H1 (cell line): ENCODE results near the gene RNF224. TPM values are rescaled to one million over a fixed set of nuclear protein-coding genes. Genes with fewer than 3 reads are reported as not detected.
A peak's percentile ranks its signal among the peaks of the same experiment; 100 is the strongest.

Experiments used
- CTCF ChIA-PET: fragments of 300-600 bp; sonication (Branson Sonifier 250); formaldehyde crosslinking; loops from one replicate; lab custom pipeline; 2021; ENCODE audit not compliant: partially characterized antibody; lab: Charles Lee
- POLR2A ChIA-PET: fragments of 300-600 bp; sonication (Branson Sonifier 250); formaldehyde crosslinking; loops from one replicate; lab custom pipeline; 2021; ENCODE audit warnings: inconsistent platforms; ENCODE audit not compliant: partially characterized antibody; lab: Charles Lee
- DNase-seq, 2 experiments: peaks; one replicate each; pipeline versions ENCODE4 v3.0.0 to v3.0.0-alpha.2; 2010 to 2022; ENCODE audit warnings: low spot score in 2 of 2, low read depth in 1 of 2, mixed read lengths in 1 of 2
- FAIRE-seq: peaks from 2 replicates; lab custom pipeline; 2011; peaks lifted over from hg19 to GRCh38; lab: Jason Lieb, UNC
- H2AFZ ChIP-seq: 2 replicates; pipeline ENCODE4 v1.8.1; 2012; ENCODE audit warnings: low read length, inconsistent platforms
- H2AK5ac ChIP-seq: 2 replicates; pipeline ENCODE4 v1.6.1; 2013; ENCODE audit warnings: low read depth, low read length
- H2BK120ac ChIP-seq: replicated peaks from 2 replicates; pipeline ENCODE3; 2013; ENCODE audit warnings: low read depth, low read length, inconsistent platforms
- H2BK12ac ChIP-seq: 2 replicates; pipeline ENCODE4 v1.6.1; 2013; ENCODE audit warnings: low read depth, low read length
- H2BK15ac ChIP-seq: 2 replicates; pipeline ENCODE4 v1.6.1; 2013; ENCODE audit warnings: low read length
- H2BK20ac ChIP-seq: 2 replicates; pipeline ENCODE4 v1.6.1; 2013; ENCODE audit warnings: low read length
- H2BK5ac ChIP-seq: 2 replicates; pipeline ENCODE4 v1.6.1; 2013; ENCODE audit warnings: low read depth, low read length
- H3K14ac ChIP-seq: 2 replicates; pipeline ENCODE4 v1.6.1; 2013; ENCODE audit warnings: inconsistent platforms; ENCODE audit not compliant: insufficient read length
- H3K18ac ChIP-seq: 2 replicates; pipeline ENCODE4 v1.6.1; 2013; ENCODE audit warnings: low read length; ENCODE audit errors: extremely low read depth
- H3K23ac ChIP-seq: 2 replicates; pipeline ENCODE4 v1.6.1; 2013; ENCODE audit warnings: inconsistent platforms; ENCODE audit not compliant: insufficient read length
- H3K23me2 ChIP-seq: 2 replicates; pipeline ENCODE4 v1.6.1; 2013; ENCODE audit warnings: low read depth, low read length
- H3K27ac ChIP-seq: 2 replicates; pipeline ENCODE4 v1.6.1; 2011; ENCODE audit warnings: low read depth, low read length, inconsistent platforms
- H3K27me3 ChIP-seq, 4 experiments: replicated peaks in 1 of 4; 1 replicate in 1 of 4; 2 replicates in 3 of 4; pipeline versions ENCODE4 v1.6.1 to v1.8.1; 2011 to 2013; ENCODE audit warnings: low read length in 3 of 4, mild to moderate bottlenecking in 3 of 4, inconsistent platforms in 2 of 4, mixed read lengths in 2 of 4, moderate library complexity in 1 of 4; ENCODE audit not compliant: control insufficient read depth in 3 of 4, insufficient read depth in 3 of 4; ENCODE audit errors: extremely low read depth in 1 of 4
- H3K36me3 ChIP-seq, 4 experiments: 2 replicates each; pipeline versions ENCODE4 v1.6.1 to v1.8.1; 2011 to 2013; ENCODE audit warnings: mild to moderate bottlenecking in 4 of 4, low read length in 3 of 4, moderate library complexity in 2 of 4, control low read depth in 1 of 4, inconsistent platforms in 1 of 4; ENCODE audit not compliant: insufficient read depth in 4 of 4, control insufficient read depth in 2 of 4
- H3K4ac ChIP-seq: replicated peaks from 2 replicates; pipeline ENCODE3; 2013; ENCODE audit warnings: low read length, low read depth, mixed read lengths, inconsistent platforms; ENCODE audit not compliant: insufficient read length
- H3K4me1 ChIP-seq, 4 experiments: replicated peaks in 1 of 4; 1 replicate in 1 of 4; 2 replicates in 3 of 4; pipeline versions ENCODE4 v1.6.1 to v1.8.1; 2011 to 2013; ENCODE audit warnings: low read length in 3 of 4, inconsistent platforms in 2 of 4, mixed read lengths in 1 of 4; ENCODE audit not compliant: insufficient read depth in 4 of 4, control insufficient read depth in 3 of 4
- H3K4me2 ChIP-seq, 2 experiments: 2 replicates each; pipeline versions ENCODE4 v1.6.1 to v1.8.1; 2011 to 2013; ENCODE audit warnings: low read depth in 2 of 2, low read length in 2 of 2, control low read depth in 1 of 2, inconsistent platforms in 1 of 2, mild to moderate bottlenecking in 1 of 2; ENCODE audit not compliant: insufficient read depth in 1 of 2
- H3K4me3 ChIP-seq, 4 experiments: fragments of 200-600, 300-600 bp in 1 of 4; sonication (generic), shearing (Covaris generic), sonication (Bioruptor Twin) in 1 of 4; 2 replicates each; pipeline versions ENCODE4 v1.5.1 to v1.8.1; 2011 to 2016; ENCODE audit warnings: low read length in 4 of 4, low read depth in 3 of 4, control low read depth in 2 of 4, inconsistent platforms in 2 of 4, mild to moderate bottlenecking in 2 of 4, mixed read lengths in 1 of 4, moderate library complexity in 1 of 4; ENCODE audit not compliant: insufficient read depth in 2 of 4; ENCODE audit errors: extremely low read depth in 1 of 4
- H3K56ac ChIP-seq: replicated peaks from 2 replicates; pipeline ENCODE3; 2013; ENCODE audit warnings: low read depth, mild to moderate bottlenecking, mixed read lengths, low read length, inconsistent platforms; ENCODE audit not compliant: insufficient read length
- H3K79me1 ChIP-seq: 2 replicates; pipeline ENCODE4 v1.6.1; 2013; ENCODE audit warnings: low read depth, low read length, control low read depth
- H3K79me2 ChIP-seq, 2 experiments: 2 replicates each; pipeline versions ENCODE4 v1.6.1 to v1.8.1; 2012 to 2013; ENCODE audit warnings: low read length in 2 of 2, mild to moderate bottlenecking in 2 of 2, inconsistent platforms in 1 of 2; ENCODE audit not compliant: insufficient read depth in 2 of 2, control insufficient read depth in 1 of 2
- H3K9ac ChIP-seq, 4 experiments: replicated peaks in 1 of 4; 1 replicate in 1 of 4; 2 replicates in 3 of 4; pipeline versions ENCODE4 v1.6.1 to v1.8.1; 2011 to 2013; ENCODE audit warnings: low read depth in 3 of 4, low read length in 3 of 4, control low read depth in 2 of 4, mild to moderate bottlenecking in 2 of 4, moderate library complexity in 2 of 4, inconsistent platforms in 1 of 4; ENCODE audit errors: extremely low read depth in 1 of 4
- H3K9me3 ChIP-seq, 2 experiments: 2 replicates each; pipeline versions ENCODE4 v1.6.1 to v1.8.1; 2012 to 2013; ENCODE audit warnings: mild to moderate bottlenecking in 2 of 2, moderate library complexity in 2 of 2, control low read depth in 1 of 2, inconsistent platforms in 1 of 2, low read depth in 1 of 2, low read length in 1 of 2, mixed read lengths in 1 of 2; ENCODE audit not compliant: insufficient read depth in 2 of 2
- H4K20me1 ChIP-seq, 2 experiments: replicated peaks in 1 of 2; 2 replicates each; pipeline versions ENCODE3 to v1.8.1; 2011 to 2013; ENCODE audit warnings: inconsistent platforms in 2 of 2, low read length in 2 of 2, mild to moderate bottlenecking in 1 of 2; ENCODE audit not compliant: insufficient read depth in 2 of 2, control insufficient read depth in 1 of 2
- H4K5ac ChIP-seq: 2 replicates; pipeline ENCODE4 v1.6.1; 2013; ENCODE audit warnings: low read length, low read depth, mixed read lengths, inconsistent platforms; ENCODE audit not compliant: insufficient read length
- H4K8ac ChIP-seq: 2 replicates; pipeline ENCODE4 v1.8.0; 2013; ENCODE audit warnings: mild to moderate bottlenecking, moderate library complexity, low read length, inconsistent platforms; ENCODE audit not compliant: insufficient read depth; ENCODE audit errors: extremely low read depth
- H4K91ac ChIP-seq: replicated peaks from 2 replicates; pipeline ENCODE3; 2013; ENCODE audit warnings: low read length, mixed read lengths, inconsistent platforms; ENCODE audit not compliant: insufficient read length
- ASH2L ChIP-seq: fragments of 200-600, 300-600 bp; sonication (generic); IDR thresholded peaks from one replicate; pipeline ENCODE4 v1.7.1; 2017; ENCODE audit warnings: low read length
- BACH1 ChIP-seq: IDR thresholded peaks from 2 replicates; pipeline ENCODE4 v1.6.1; 2012; ENCODE audit warnings: low read length, improper control_type of control experiment
- CBX8 ChIP-seq: fragments of 300-800, 300-1000 bp; sonication (generic); IDR thresholded peaks from 2 replicates; pipeline ENCODE4 v1.7.1; 2016; ENCODE audit warnings: low read depth, low read length, borderline replicate concordance
- KDM1A ChIP-seq: fragments of 200-600, 300-600 bp; sonication (generic); IDR thresholded peaks from 2 replicates; pipeline ENCODE4 v1.7.1; 2016; ENCODE audit warnings: mild to moderate bottlenecking, low read length, borderline replicate concordance
- RFX5 ChIP-seq: IDR thresholded peaks from 2 replicates; pipeline ENCODE4 v1.6.1; 2011; ENCODE audit warnings: low read depth, low read length, improper control_type of control experiment, borderline replicate concordance
- RXRA ChIP-seq: IDR thresholded peaks from 2 replicates; pipeline ENCODE4 v1.6.1; 2011; ENCODE audit warnings: low read depth, mild to moderate bottlenecking, low read length, moderate library complexity; ENCODE audit not compliant: insufficient read depth
- SIN3A ChIP-seq, 2 experiments: IDR thresholded peaks in 1 of 2; conservative IDR thresholded peaks in 1 of 2; 2 replicates each; pipeline ENCODE4 v1.6.1; 2011 to 2012; ENCODE audit warnings: low read length in 2 of 2, improper control_type of control experiment in 1 of 2, low read depth in 1 of 2, mild to moderate bottlenecking in 1 of 2
- WGBS, 2 experiments: shearing (Covaris generic) in 1 of 2; methylation state at CpG; one replicate each; pipeline versions ENCODE4 v1.1.6 to v1.1.7; 2013 to 2015; ENCODE audit warnings: low lambda C conversion rate in 2 of 2, mixed read lengths in 2 of 2, inconsistent platforms in 1 of 2, low coverage in 1 of 2, missing lambda C conversion rate in 1 of 2; ENCODE audit not compliant: insufficient replicate concordance in 2 of 2, insufficient coverage in 1 of 2, insufficient read length in 1 of 2; ENCODE audit errors: extremely low coverage in 1 of 2, missing lambda C conversion rate in 1 of 2; 5-methylcytosine and 5-hydroxymethylcytosine counted together
- polyA plus RNA-seq, 7 experiments: library from polyadenylated mRNA; depleted of rRNA in 3 of 7; stranded (reverse) in 5 of 7; unstranded in 2 of 7; fragments of >200 nt in 5 of 7; fragments of 200-250 nt in 2 of 7; gene quantifications; 1 replicate in 5 of 7; 2 replicates in 1 of 7; 4 replicates in 1 of 7; pipeline versions ENCODE4 v1.2.1 to v1.2.3, GENCODE V29; 2011 to 2013; ENCODE audit warnings: missing spikeins in 2 of 7, mixed read lengths in 2 of 7
- total RNA-seq: library from RNA; stranded (reverse); fragmentation: NEBNext Ultra II Directional; extraction: Animal tissue kit (Norgen Biotek cat#: 25700); gene quantifications from 2 replicates; pipeline ENCODE4 v1.2.1, GENCODE V29; 2021
- TF ChIP-seq, protein P1 (sequence below): IDR thresholded peaks from 2 replicates; pipeline ENCODE4 v1.6.1; 2012; ENCODE audit warnings: low read length, inconsistent platforms

The RNF224 gene
- total and polyA plus RNA-seq, 2 of the 8 experiments (the other 6 are each of a cell fraction or from before 2014, with no cell fraction given), result 0.24 TPM; not detected in 1

DNA sequence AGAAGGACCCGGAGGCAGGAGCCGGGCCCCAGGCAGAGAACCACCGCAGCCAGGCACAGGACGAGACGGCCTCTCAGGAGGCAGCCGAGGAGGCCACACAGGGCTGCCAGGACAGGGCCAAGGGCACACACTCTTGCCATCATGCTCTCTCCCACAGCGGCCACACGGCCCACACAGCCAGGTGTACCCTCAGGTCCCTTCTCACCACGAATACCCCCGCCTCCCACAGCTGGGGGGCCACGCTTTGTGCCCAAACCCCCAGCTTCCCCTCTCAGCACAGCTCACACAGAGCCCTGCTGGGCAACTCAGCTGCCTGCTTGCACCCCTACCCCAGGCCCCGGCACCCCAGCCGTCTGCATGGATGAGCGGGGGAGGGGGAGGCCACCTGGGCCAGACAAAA lies 33.5 kb upstream of the RNF224 start:
- no peak overlapping the region for H3K14ac ChIP-seq
- no peak overlapping the region for H2AFZ ChIP-seq
- POLR2A ChIA-PET, result interaction anchor here (0.9 to 11.0 kb wide), 6 partner anchors 8 to 47 kb away, joined by 3 to 107 read pairs (median 4); partner anchors contain the start of genes NDOR1, TMEM203 and TUBB4B
- CTCF ChIA-PET, result interaction anchor here (1.7 to 14.0 kb wide), 5 partner anchors 11 to 76 kb away, joined by 6 to 204 read pairs (median 16); partner anchors contain the start of genes CYSRT1, NDOR1, RNF208 and RNF224
- H3K27me3 ChIP-seq, result no peaks in the 10 kb centered on the region
- peaks cover 0 to 29% of the 10 kb centered on the region in 2 experiments; a peak in 1 of 4 replicates for H3K79me2 ChIP-seq
- no peak for TF ChIP-seq ASH2L
- TF ChIP-seq, protein P1, sequence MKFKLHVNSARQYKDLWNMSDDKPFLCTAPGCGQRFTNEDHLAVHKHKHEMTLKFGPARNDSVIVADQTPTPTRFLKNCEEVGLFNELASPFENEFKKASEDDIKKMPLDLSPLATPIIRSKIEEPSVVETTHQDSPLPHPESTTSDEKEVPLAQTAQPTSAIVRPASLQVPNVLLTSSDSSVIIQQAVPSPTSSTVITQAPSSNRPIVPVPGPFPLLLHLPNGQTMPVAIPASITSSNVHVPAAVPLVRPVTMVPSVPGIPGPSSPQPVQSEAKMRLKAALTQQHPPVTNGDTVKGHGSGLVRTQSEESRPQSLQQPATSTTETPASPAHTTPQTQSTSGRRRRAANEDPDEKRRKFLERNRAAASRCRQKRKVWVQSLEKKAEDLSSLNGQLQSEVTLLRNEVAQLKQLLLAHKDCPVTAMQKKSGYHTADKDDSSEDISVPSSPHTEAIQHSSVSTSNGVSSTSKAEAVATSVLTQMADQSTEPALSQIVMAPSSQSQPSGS, result no peak
- no peak for TF ChIP-seq BACH1
- no peak for TF ChIP-seq KDM1A
- no peak for TF ChIP-seq SIN3A (conservative IDR thresholded peaks at IDR 0.05 in 1 of 2, IDR thresholded peaks at IDR 0.05 in 1 of 2; ENCODE audit: low read depth in 1 of 2, low read length in 2 of 2)
- TF ChIP-seq CBX8, result no peak
- TF ChIP-seq RXRA, result no peak
- TF ChIP-seq RFX5, result no peak
- peaks cover 0 to 4% (median 1%) of the 10 kb centered on the region in 4 experiments; a peak in 2 of 8 replicates for H3K36me3 ChIP-seq
- no peak for FAIRE-seq
- H4K5ac ChIP-seq, result no peak overlapping the region
- H2BK20ac ChIP-seq, result no peak overlapping the region
- H4K8ac ChIP-seq, result no peak overlapping the region
- no peak for DNase-seq
- no peaks in the 10 kb centered on the region for H3K9me3 ChIP-seq
- H2BK120ac ChIP-seq, result no peak overlapping the region
- H2BK5ac ChIP-seq, result peak overlapping the region; percentile 60; the same call in 1 of the 2 replicates
- no peak overlapping the region for H3K9ac ChIP-seq
- peaks cover 0 to 26% (median 11%) of the 10 kb centered on the region in 4 experiments; a peak in 6 of 7 replicates for H3K4me1 ChIP-seq
- H4K20me1 ChIP-seq, result peaks cover 15 to 33% of the 10 kb centered on the region in 2 experiments
- H2BK12ac ChIP-seq, result no peak overlapping the region
- peaks cover 2% of the 10 kb centered on the region; the same call in 1 of the 2 replicates for H3K23me2 ChIP-seq
- H4K91ac ChIP-seq, result no peak overlapping the region
- no peak overlapping the region for H2AK5ac ChIP-seq
- H3K4ac ChIP-seq, result no peak overlapping the region
- peaks cover 20% of the 10 kb centered on the region for H3K79me1 ChIP-seq
- no peak overlapping the region for H3K56ac ChIP-seq
- no peak overlapping the region for H3K27ac ChIP-seq
- H3K18ac ChIP-seq, result no peak overlapping the region
- no peak overlapping the region for H2BK15ac ChIP-seq
- no peak overlapping the region for H3K23ac ChIP-seq
- H3K4me3 ChIP-seq, result no peak overlapping the region
- no peak overlapping the region for H3K4me2 ChIP-seq
- 97% methylated on average over 11 of the region's 14 CpGs; no CpG with 5 or more reads in 1 of the 2 experiments for WGBS, 2 experiments
